Measurements from ENCODE around the gene ZNF385C. TPM values are rescaled to one million over a fixed set of nuclear protein-coding genes. Genes with fewer than 3 reads are reported as not detected.

ZNF385C gene
- total and polyA plus RNA-seq, 2 of the 13 experiments (the other 11 are each of a cell fraction or from before 2014, with no cell fraction given): 2.3 to 6.1 TPM

DNA sequence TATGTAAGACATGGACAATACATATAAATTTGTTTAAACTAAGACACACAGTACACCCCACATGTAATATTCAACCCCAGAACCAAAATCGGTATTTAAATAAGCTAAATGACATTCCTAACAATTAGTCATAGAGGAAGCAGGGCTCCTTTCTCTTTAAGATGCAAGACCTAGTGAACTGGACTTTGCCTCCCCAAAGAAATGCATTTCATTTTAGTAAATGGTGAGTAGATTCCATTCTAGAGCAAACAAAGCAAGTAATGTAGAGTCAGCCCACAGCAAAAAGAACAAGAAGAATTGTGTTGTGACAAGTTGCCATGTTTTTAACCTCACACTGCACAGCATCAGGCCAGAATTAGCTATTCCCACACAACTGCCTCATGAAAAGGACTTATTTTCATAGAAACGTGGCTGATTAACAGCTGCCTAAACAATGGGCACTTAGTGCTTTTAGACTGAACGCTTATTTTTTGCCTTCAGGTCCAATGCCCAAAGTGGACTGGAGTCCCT is 95.4 kb downstream of the ZNF385C start (continued):
- TF ChIP-seq RBAK (CRISPR knock-in tag; IDR thresholded peaks at IDR 0.05): no peak
- no peak for TF ChIP-seq ADNP (CRISPR knock-in tag; IDR thresholded peaks at IDR 0.05)
- TF ChIP-seq, protein P1, sequence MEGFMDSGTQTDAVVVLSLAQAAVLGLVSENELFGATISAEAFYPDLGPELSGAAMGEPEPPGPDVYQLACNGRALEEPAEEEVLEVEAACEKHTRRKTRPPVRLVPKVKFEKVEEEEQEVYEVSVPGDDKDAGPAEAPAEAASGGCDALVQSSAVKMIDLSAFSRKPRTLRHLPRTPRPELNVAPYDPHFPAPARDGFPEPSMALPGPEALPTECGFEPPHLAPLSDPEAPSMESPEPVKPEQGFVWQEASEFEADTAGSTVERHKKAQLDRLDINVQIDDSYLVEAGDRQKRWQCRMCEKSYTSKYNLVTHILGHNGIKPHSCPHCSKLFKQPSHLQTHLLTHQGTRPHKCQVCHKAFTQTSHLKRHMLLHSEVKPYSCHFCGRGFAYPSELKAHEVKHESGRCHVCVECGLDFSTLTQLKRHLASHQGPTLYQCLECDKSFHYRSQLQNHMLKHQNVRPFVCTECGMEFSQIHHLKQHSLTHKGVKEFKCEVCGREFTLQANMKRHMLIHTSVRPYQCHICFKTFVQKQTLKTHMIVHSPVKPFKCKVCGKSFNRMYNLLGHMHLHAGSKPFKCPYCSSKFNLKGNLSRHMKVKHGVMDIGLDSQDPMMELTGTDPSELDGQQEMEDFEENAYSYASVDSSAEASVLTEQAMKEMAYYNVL (CRISPR knock-in tag; IDR thresholded peaks at IDR 0.05; ENCODE audit: borderline replicate concordance): no peak
- TF ChIP-seq, protein P2, sequence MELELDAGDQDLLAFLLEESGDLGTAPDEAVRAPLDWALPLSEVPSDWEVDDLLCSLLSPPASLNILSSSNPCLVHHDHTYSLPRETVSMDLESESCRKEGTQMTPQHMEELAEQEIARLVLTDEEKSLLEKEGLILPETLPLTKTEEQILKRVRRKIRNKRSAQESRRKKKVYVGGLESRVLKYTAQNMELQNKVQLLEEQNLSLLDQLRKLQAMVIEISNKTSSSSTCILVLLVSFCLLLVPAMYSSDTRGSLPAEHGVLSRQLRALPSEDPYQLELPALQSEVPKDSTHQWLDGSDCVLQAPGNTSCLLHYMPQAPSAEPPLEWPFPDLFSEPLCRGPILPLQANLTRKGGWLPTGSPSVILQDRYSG (CRISPR knock-in tag; IDR thresholded peaks at IDR 0.05): no peak
- TF ChIP-seq BRD4 (CRISPR knock-in tag; IDR thresholded peaks at IDR 0.05): no peak
- TF ChIP-seq ZFX (CRISPR knock-in tag; IDR thresholded peaks at IDR 0.05; ENCODE audit: low read depth): no peak
- no peak for TF ChIP-seq RARG (CRISPR knock-in tag; IDR thresholded peaks at IDR 0.05; ENCODE audit: low read depth)
- TF ChIP-seq SP4 (CRISPR knock-in tag; IDR thresholded peaks at IDR 0.05): no peak
- no peak for TF ChIP-seq TBL1XR1 (IDR thresholded peaks at IDR 0.05; ENCODE audit: borderline replicate concordance, low read length, partially characterized antibody)
- TF ChIP-seq ETV5 (CRISPR knock-in tag; IDR thresholded peaks at IDR 0.05; ENCODE audit: borderline replicate concordance): no peak; the same call in 1 of the 2 replicates
- no peak for TF ChIP-seq ZNF121 (CRISPR knock-in tag; IDR thresholded peaks at IDR 0.05)
- TF ChIP-seq ZSCAN30 (CRISPR knock-in tag; IDR thresholded peaks at IDR 0.05): no peak
- no peak for TF ChIP-seq ZNF589 (CRISPR knock-in tag; conservative IDR thresholded peaks at IDR 0.05)
- TF ChIP-seq, protein P3, sequence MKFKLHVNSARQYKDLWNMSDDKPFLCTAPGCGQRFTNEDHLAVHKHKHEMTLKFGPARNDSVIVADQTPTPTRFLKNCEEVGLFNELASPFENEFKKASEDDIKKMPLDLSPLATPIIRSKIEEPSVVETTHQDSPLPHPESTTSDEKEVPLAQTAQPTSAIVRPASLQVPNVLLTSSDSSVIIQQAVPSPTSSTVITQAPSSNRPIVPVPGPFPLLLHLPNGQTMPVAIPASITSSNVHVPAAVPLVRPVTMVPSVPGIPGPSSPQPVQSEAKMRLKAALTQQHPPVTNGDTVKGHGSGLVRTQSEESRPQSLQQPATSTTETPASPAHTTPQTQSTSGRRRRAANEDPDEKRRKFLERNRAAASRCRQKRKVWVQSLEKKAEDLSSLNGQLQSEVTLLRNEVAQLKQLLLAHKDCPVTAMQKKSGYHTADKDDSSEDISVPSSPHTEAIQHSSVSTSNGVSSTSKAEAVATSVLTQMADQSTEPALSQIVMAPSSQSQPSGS (CRISPR knock-in tag; IDR thresholded peaks at IDR 0.05): no peak
- no peak for TF ChIP-seq TEAD2 (CRISPR knock-in tag; IDR thresholded peaks at IDR 0.05)
- TF ChIP-seq, protein P4, sequence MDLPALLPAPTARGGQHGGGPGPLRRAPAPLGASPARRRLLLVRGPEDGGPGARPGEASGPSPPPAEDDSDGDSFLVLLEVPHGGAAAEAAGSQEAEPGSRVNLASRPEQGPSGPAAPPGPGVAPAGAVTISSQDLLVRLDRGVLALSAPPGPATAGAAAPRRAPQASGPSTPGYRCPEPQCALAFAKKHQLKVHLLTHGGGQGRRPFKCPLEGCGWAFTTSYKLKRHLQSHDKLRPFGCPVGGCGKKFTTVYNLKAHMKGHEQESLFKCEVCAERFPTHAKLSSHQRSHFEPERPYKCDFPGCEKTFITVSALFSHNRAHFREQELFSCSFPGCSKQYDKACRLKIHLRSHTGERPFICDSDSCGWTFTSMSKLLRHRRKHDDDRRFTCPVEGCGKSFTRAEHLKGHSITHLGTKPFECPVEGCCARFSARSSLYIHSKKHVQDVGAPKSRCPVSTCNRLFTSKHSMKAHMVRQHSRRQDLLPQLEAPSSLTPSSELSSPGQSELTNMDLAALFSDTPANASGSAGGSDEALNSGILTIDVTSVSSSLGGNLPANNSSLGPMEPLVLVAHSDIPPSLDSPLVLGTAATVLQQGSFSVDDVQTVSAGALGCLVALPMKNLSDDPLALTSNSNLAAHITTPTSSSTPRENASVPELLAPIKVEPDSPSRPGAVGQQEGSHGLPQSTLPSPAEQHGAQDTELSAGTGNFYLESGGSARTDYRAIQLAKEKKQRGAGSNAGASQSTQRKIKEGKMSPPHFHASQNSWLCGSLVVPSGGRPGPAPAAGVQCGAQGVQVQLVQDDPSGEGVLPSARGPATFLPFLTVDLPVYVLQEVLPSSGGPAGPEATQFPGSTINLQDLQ (CRISPR knock-in tag; IDR thresholded peaks at IDR 0.05): no peak
- no peak for TF ChIP-seq HHEX (CRISPR knock-in tag; IDR thresholded peaks at IDR 0.05)
- TF ChIP-seq, protein P5, sequence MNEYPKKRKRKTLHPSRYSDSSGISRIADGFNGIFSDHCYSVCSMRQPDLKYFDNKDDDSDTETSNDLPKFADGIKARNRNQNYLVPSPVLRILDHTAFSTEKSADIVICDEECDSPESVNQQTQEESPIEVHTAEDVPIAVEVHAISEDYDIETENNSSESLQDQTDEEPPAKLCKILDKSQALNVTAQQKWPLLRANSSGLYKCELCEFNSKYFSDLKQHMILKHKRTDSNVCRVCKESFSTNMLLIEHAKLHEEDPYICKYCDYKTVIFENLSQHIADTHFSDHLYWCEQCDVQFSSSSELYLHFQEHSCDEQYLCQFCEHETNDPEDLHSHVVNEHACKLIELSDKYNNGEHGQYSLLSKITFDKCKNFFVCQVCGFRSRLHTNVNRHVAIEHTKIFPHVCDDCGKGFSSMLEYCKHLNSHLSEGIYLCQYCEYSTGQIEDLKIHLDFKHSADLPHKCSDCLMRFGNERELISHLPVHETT (CRISPR knock-in tag; conservative IDR thresholded peaks at IDR 0.05): no peak
- TF ChIP-seq DMAP1 (CRISPR knock-in tag; IDR thresholded peaks at IDR 0.05): no peak; the same call in 1 of the 2 replicates
- no peak for TF ChIP-seq KLF15 (CRISPR knock-in tag; IDR thresholded peaks at IDR 0.05; ENCODE audit: borderline replicate concordance)
- 0 out of 2 replicates have a peak, but pooled peaks have one; percentile 53 for TF ChIP-seq EHMT2 (IDR thresholded peaks at IDR 0.05; ENCODE audit: borderline replicate concordance, low read depth, low read length)
- TF ChIP-seq ZNF670 (CRISPR knock-in tag; IDR thresholded peaks at IDR 0.05; ENCODE audit: borderline replicate concordance): no peak
- TF ChIP-seq ZMYM3 (CRISPR knock-in tag; IDR thresholded peaks at IDR 0.05): no peak
- TF ChIP-seq JUND (CRISPR knock-in tag; IDR thresholded peaks at IDR 0.05): no peak
